Prostate gland (tissue), 2 donors: ENCODE results near the gene ZG16.

Source experiments
- CTCF ChIP-seq, 4 experiments: fragments of 200-600 bp in 2 of 4; fragments of 450-650 bp in 2 of 4; sonication (generic) in 2 of 4; IDR thresholded peaks; 1 replicate in 3 of 4; 2 replicates in 1 of 4; pipeline ENCODE4 v1.5.1; 2016 to 2019; ENCODE audit warnings: antibody characterized with exemption in 4 of 4, mild to moderate bottlenecking in 2 of 4, moderate library complexity in 2 of 4
- POLR2A ChIP-seq: fragments of 450-650 bp; IDR thresholded peaks from one replicate; pipeline ENCODE4 v1.6.1; 2016; ENCODE audit warnings: antibody characterized with exemption, mild to moderate bottlenecking
- POLR2AphosphoS5 ChIP-seq: sonication (generic); formaldehyde crosslinking; IDR thresholded peaks from one replicate; pipeline ENCODE4 v1.6.1; 2017; ENCODE audit warnings: antibody characterized with exemption

- TF ChIP-seq POLR2AphosphoS5: no peak
- no peak for TF ChIP-seq CTCF (IDR thresholded peaks at IDR 0.05)
- no peak for TF ChIP-seq POLR2A
Observed at GRCh38 chr16:29734786-29735185, 43.3 kb upstream of the ZG16 start.
